Measurements from ENCODE around the gene DCAF11. TPM values are rescaled to one million over a fixed set of nuclear protein-coding genes. Genes with fewer than 3 reads are reported as not detected.

The DCAF11 gene
- total RNA-seq, 1 donor from 2014 or later: 65.0 TPM

GRCh38 chr14:24081739-24082211, 32.8 kb upstream of the DCAF11 start:
- peak overlapping the region; percentile 86 for H3K4me3 Mint-ChIP-seq
- H3K9me3 Mint-ChIP-seq: no peaks in the 10 kb centered on the region
- peak overlapping the region; percentile 49 for H3K27ac Mint-ChIP-seq
- TF ChIP-seq, protein P1, sequence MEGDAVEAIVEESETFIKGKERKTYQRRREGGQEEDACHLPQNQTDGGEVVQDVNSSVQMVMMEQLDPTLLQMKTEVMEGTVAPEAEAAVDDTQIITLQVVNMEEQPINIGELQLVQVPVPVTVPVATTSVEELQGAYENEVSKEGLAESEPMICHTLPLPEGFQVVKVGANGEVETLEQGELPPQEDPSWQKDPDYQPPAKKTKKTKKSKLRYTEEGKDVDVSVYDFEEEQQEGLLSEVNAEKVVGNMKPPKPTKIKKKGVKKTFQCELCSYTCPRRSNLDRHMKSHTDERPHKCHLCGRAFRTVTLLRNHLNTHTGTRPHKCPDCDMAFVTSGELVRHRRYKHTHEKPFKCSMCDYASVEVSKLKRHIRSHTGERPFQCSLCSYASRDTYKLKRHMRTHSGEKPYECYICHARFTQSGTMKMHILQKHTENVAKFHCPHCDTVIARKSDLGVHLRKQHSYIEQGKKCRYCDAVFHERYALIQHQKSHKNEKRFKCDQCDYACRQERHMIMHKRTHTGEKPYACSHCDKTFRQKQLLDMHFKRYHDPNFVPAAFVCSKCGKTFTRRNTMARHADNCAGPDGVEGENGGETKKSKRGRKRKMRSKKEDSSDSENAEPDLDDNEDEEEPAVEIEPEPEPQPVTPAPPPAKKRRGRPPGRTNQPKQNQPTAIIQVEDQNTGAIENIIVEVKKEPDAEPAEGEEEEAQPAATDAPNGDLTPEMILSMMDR (conservative IDR thresholded peaks at IDR 0.05): no peak
- H3K4me1 Mint-ChIP-seq (ENCODE audit: unreplicated experiment): peaks cover 22% of the 10 kb centered on the region
- no peak for DNase-seq (ENCODE audit: extremely low spot score, unreplicated experiment)
- H3K27me3 Mint-ChIP-seq: peaks cover 50% of the 10 kb centered on the region
- no peaks in the 10 kb centered on the region for H3K36me3 Mint-ChIP-seq

GRCh38 chr14:24082411-24083080, 32.0 kb upstream of the DCAF11 start:
- peaks cover 52% of the 10 kb centered on the region for H3K27me3 Mint-ChIP-seq

DNA sequence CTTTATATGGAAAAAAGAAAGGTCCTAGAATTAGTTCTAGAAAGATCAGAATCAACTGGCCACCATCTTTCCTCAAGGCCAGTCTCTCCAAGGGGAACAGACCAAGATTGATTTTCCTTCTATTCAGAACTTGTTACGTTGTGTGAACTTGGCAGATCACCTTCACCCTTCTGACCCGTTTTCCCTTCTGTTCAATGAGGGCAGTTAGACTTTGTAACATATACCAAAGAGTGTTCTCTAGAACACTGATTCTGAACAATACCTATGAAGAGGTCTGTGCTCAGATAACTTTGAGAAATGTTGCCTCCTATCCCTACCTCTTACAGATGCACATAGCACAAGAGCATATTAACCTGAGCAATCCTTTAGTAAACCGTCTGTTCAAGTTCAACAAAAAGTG, 31.1 kb upstream of the DCAF11 start:
- Mint-ChIP-seq H3K36me3 (no peaks in the 10 kb centered on the region), H3K4me3 (peak overlapping the region; percentile 11), H3K4me1 (ENCODE audit: unreplicated experiment) (peaks cover 22% of the 10 kb centered on the region), H3K27me3 (peaks cover 49% of the 10 kb centered on the region), H3K9me3 (no peaks in the 10 kb centered on the region), H3K27ac (no peak overlapping the region)
- no peak for DNase-seq (ENCODE audit: extremely low spot score, unreplicated experiment)
- TF ChIP-seq, protein P1 (conservative IDR thresholded peaks at IDR 0.05): no peak

More at GRCh38 chr14:24082411-24083080, 32.0 kb upstream of the DCAF11 start:
- Mint-ChIP-seq H3K9me3 (no peaks in the 10 kb centered on the region), H3K4me1 (ENCODE audit: unreplicated experiment) (peaks cover 22% of the 10 kb centered on the region), H3K27ac (peak overlapping the region; percentile 49), H3K4me3 (peak overlapping the region; percentile 86), H3K36me3 (no peaks in the 10 kb centered on the region)
- DNase-seq (ENCODE audit: extremely low spot score, unreplicated experiment): no peak
- TF ChIP-seq, protein P1 (conservative IDR thresholded peaks at IDR 0.05): no peak

DNA sequence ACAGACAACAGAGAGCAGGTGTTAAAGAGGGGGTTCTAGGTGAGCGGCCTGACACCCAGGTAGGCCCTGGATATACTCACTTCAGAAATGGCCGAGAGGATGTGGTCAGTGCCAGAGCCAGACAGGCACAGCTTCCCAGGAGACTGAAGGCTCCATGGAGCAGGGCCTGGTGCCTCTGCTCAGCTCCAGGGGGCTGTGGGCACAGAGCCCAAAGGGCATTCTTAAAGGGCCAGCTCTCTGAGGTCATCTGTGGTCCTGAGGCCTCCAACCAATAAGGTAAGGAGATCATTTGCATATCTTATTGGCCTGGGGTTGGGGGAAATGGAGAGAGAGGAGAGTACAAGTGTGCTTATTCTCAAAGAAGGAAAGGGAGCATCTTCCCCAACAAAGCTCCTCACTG, 30.1 kb upstream of the DCAF11 start:
- Mint-ChIP-seq H3K4me3 (no peak overlapping the region), H3K9me3 (no peaks in the 10 kb centered on the region), H3K27ac (no peak overlapping the region), H3K36me3 (no peaks in the 10 kb centered on the region), H3K27me3 (peaks cover 44% of the 10 kb centered on the region), H3K4me1 (ENCODE audit: unreplicated experiment) (peaks cover 22% of the 10 kb centered on the region)
- TF ChIP-seq, protein P1 (conservative IDR thresholded peaks at IDR 0.05): no peak
- no peak for DNase-seq (ENCODE audit: extremely low spot score, unreplicated experiment)

DNA sequence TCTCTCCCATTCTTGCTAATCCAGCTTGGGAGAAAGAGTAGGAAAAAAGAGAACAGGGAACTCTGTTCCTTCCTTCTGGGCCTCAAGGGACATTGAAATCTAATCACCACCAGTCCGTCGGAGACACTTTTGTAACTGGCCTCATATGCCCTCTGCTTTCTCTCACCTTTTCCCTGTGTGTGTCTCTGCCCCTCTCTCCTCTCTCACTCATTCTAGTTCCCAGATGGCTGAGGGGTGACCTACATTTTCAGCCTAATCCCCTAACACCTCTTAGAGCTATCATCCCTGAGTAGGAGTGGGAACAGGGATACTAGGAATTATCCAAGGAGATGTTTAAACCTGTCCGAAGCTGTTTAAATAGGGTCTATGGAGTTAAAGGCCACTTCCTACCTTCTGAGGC, 29.4 kb upstream of the DCAF11 start:
- H3K27me3 Mint-ChIP-seq: peaks cover 39% of the 10 kb centered on the region
- H3K4me1 Mint-ChIP-seq (ENCODE audit: unreplicated experiment): peaks cover 15% of the 10 kb centered on the region
- H3K9me3 Mint-ChIP-seq: no peaks in the 10 kb centered on the region

More for the DNA sequence above, 29.4 kb upstream of the DCAF11 start:
- Mint-ChIP-seq H3K27ac (no peak overlapping the region), H3K36me3 (no peaks in the 10 kb centered on the region), H3K4me3 (no peak overlapping the region)
- DNase-seq (ENCODE audit: extremely low spot score, unreplicated experiment): no peak
- TF ChIP-seq, protein P1 (conservative IDR thresholded peaks at IDR 0.05): no peak
